Embryonic facial prominence (tissue), 1 donor: ENCODE data around the gene ANKRD63.

Experiments used
- DNase-seq: peaks from one replicate; pipeline ENCODE4 v3.0.0-alpha.2; 2016; ENCODE audit errors: extremely low spot score

The ANKRD63 gene

DNA sequence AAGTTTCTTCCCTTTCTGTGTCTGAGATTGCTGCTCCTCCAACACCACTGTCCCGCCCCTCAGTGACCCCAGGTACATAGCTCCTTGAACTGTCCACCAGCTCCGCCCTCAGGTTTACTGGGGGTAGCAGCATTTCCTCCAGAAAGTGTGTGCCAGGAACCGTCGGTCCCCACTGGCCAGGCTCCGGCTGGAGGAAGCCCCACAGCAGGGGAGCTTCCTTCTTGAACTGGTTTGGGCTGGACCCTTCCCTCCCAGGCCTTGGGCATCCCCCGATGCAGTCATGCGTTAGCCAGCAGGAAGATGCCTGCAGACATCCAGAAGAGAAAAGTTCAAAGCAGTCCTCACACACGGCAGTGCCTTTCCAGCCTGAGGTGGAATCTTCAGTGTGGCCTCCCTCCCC, 24.3 kb downstream of the ANKRD63 start:
- DNase-seq = no peak

DNA sequence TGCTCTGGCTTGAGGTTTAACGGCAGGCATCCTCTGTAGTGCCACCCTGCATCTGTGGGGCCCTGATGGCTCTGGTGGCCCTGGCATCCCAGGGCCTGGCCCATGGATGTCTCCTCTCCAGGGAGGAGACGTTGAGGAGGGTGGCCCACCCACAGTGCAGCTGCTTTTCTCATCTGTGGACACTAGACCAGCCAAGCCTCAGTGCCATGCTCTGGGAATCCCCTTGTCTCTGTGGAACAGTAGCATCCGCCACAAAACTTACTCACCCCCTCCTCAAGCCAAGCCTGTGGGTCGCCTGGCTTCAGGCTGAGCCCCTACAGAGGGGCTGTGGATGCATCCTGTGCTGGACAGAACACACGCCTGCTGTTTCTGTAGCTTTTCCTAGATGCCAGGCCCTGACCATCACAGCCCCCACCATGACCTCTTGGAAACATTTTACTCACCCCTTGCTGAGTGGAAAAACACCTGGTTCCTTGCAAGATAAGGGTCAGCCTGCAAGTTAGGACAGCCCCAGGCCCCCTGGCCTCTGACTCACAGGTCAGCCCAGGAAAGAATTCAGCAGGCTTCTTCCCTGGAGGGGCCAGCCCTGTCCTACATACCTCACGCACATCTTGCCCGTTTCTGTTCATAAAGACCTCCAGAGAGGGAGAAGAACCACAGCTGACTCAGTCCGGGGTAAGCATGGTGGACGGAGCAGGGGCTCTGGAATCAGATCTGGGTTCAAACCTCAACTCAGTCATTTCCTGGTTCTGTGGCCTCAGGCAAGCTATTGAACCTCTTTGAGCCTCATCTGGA, 25.0 kb downstream of the ANKRD63 start:
- no peak for DNase-seq

DNA sequence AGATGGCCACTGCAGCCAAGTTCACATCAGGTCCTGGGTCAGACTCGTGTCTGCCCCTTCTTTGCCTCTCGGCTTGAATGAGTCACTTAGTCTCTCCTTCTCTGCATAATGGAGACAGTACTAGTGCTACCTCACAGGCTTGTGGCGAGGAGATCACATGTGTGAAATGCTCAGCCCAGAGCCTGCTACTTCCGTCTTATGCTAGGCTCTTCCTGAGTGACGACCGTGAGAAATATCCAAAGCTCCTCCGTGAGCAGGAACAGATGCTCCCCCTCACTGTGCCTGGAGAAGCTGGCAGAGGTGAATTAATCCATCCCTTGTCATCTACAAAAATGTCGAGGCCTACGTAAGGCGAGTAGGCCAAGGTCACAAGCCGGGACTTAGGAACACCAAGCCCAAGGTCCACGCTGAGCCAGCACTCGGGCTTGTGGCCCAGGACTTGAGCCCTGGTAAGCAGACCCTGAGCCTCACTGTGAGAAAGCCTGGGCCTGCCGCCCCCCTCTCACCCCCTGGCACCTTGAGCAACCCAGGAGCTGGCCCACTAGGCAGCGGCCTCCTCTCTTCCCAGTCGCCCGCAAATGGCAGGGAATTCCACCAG, 26.1 kb downstream of the ANKRD63 start:
- DNase-seq = no peak

- no peak for DNase-seq
Measured at GRCh38 chr15:40255033-40255432, 27.8 kb downstream of the ANKRD63 start.

- no peak for DNase-seq
Measured at GRCh38 chr15:40254452-40254851, 28.4 kb downstream of the ANKRD63 start.

GRCh38 chr15:40253167-40253790, 29.6 kb downstream of the ANKRD63 start:
- no peak for DNase-seq

DNA sequence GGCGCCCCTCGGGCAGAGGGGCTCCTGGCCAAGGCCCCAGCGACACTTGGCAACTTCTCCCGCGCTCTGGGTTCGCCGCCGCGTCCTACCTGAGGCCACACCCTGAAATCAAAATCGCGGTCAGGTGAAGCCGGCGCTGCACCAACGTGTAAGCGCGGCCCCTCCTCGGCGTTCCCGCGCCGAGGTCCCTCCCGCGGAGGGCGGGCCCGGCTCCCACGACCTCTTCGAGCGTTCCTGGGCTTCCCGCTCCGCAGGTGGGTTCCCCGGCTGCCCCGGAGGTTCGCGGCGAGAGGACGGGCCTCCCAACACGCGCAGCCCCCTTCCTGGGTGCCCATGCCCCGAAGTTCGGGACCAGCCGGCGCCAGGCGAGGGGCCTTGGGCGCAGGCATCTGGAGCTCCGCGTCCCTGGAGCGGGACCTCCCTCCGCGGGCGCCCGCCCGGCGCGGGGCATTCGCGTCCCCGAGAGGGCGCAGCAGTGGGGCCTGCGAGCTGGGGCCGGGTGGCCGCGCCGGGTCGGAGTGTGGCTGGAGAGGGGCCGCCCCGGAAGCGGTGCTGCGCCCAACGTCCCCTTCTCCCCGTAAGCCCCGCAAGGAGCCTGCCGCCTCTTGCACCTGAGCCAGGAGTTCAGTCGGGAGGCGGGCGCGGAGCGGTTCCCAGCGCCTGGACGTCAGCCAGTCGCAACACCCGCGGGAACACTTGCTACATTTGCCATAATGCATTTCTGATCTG, 30.3 kb downstream of the ANKRD63 start:
- DNase-seq = no peak

DNA sequence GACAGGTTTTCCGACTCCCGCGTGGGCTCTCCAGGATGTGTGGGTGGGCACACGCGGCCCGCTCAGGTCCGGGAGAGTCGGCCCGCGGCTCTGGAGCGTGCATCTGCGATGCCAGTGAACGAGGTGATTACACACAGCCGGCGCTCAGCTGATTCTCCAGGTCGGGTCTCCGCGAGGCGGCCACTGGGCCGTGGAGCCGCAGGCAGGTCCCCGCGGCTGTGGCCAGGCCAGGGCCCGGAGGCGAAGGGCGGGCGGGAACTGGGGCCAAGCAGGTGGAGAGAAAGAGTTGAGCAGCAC, 30.8 kb downstream of the ANKRD63 start:
- no peak for DNase-seq

- no peak for DNase-seq
Measured at GRCh38 chr15:40251486-40252140, 31.3 kb downstream of the ANKRD63 start.

GRCh38 chr15:40250771-40251483, 31.9 kb downstream of the ANKRD63 start:
- DNase-seq = no peak

DNA sequence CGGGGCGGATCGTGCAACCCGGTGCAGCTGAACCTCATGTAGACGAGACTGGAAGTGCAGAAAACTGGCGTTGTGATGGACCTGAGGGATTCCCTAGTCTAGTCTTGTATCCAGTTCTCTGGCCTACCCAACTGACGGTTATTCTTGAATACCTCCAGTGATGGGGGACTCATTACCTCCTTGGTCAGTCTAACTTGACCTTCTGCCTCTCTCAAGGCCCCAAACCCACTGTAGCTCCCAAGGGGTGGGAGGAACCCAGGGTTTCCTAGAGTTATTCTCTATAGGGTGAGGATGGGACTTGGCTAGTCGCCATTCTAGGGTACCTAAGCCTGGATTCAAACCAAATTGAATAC, 32.6 kb downstream of the ANKRD63 start:
- DNase-seq = no peak

GRCh38 chr15:40249477-40250303, 33.2 kb downstream of the ANKRD63 start:
- DNase-seq = no peak

GRCh38 chr15:40248006-40248783, 34.7 kb downstream of the ANKRD63 start:
- DNase-seq = no peak

GRCh38 chr15:40247406-40247971, 35.4 kb downstream of the ANKRD63 start:
- no peak for DNase-seq

DNA sequence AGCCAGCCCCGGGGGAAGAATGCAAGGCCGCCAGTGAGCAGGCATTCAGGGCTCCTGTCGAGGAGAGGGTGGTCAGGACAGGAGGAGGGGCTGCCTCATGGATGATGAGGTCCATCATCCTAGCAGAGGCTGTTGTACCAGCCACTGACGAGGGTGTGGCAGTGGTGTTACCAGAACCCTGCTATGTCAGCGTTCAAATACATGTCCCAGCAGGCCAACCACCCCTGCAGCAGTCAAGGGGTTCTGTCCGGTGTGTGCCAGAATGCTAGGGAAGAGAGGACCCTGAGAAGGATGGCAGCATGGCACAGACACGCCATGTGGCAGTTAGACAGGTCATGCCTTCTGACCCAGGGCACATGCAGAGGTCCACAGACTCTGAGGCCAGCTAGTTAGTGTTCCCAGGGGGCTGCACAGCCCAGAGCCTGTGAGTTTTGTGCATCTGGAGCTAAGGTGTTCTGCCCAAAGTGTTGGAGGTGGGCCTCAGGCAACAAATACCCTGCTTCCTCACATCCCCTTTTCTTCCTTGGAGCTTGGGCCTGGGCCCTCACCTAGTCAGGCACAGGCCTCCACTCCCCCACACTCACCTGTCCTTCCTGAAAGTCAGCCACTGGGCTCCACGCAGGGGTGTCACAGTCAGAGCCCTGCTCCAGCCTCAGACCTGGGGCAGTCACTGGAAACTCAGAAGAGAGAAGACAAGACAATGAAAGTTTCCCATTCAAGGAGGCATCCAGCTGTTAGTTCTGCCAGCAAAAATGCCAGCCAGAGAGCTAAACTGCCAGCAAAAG, 36.2 kb downstream of the ANKRD63 start:
- DNase-seq = no peak

DNA sequence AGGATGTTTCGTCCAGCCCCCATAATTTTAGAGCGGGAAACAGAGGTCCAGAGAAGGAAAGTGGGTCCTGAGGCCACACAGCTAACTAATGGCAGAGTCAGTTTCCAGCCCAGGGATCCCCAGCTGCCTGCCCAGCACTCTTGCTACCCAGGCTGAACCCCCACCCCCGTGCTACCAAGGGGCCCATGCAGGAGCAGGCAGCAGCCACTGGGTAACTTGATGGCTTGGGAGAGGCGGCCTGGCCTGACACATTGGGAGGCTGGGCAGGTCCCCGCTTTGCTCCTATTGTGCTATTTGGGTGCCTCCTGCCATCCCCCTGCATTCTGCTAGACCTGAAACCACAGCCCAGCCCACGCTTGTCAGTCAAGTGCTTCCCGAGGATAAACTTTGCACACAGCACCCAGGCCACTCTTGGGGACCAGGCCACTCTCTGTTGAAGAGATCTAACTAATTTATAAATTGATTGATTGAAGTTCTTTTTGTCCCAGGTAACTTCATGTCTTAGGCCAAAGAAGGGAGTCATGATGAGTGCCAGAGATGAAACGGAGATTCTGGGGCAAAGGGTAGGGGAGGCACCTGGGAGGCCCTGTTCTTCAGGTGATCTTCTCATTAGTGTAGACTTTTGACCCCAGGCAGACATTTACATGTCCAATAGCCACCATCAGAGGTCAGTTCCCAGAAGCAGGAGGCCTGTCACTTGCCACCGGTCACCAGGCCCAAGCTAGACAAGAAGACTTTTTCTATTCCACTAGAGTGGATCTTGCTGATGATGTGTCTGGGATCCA, 37.0 kb downstream of the ANKRD63 start:
- DNase-seq = no peak

GRCh38 chr15:40244961-40245523, 37.8 kb downstream of the ANKRD63 start:
- DNase-seq = no peak
